GM13977 (cell line): ENCODE measurements around the gene PI4K2A.

ENCODE experiments used
- DNase-seq: peaks from one replicate; pipeline ENCODE4 v3.0.0; 2012; ENCODE audit warnings: low spot score
- in situ Hi-C: fragments of 300-500 bp; cut with MboI; formaldehyde crosslinking; loops from one replicate; pipeline ENCODE4 v1.12.0; 2022; ENCODE audit warnings: low sequenced_read_pairs, low pct_unique_long_range_greater_than_20kb, mixed read lengths, inconsistent platforms; ENCODE audit not compliant: unreplicated experiment
- TF ChIP-seq, protein P1 (sequence below): IDR thresholded peaks from 2 replicates; pipeline ENCODE4 v1.5.1; 2012; ENCODE audit warnings: mild to moderate bottlenecking, control low read depth; ENCODE audit not compliant: insufficient read depth; ENCODE audit errors: extremely low read depth, missing control alignments

The PI4K2A gene

DNA sequence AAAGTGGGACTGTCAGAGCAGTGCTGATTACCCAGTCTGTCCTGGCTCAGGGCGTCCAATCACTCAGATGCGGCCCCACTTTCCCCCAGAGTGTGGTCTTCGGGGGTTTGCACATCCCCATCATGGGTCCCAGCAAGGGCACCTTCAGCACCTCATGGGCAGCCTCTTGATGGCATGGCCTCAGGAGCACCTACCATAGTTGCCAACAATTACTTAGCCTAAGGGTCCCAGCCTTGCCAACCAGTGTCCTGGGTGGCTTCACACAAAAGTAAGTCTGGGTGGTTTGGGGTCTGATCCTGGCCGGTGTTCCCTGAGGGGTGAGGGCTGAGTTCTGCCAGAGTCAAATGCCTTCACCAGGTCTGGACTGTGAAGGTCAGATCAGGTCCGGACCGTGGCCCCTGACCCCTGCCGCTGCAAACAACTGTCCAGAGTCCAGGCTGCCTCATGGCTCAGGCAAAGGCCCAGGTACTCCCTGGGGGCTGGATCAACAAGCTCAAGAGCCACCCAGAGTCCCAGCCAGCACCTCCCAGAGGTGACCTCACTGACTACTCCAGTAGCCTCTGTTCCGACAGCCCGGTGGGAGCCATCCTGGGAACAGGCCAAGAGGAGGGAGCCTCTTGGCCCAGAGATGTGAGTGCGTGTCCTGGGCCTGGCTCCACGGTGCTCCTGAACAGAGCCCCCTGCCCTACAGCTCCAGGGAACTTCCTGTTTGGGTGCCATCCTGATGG is 66.8 kb downstream of the PI4K2A start:
- in situ Hi-C loops, result no loop called here
- TF ChIP-seq, protein P1, sequence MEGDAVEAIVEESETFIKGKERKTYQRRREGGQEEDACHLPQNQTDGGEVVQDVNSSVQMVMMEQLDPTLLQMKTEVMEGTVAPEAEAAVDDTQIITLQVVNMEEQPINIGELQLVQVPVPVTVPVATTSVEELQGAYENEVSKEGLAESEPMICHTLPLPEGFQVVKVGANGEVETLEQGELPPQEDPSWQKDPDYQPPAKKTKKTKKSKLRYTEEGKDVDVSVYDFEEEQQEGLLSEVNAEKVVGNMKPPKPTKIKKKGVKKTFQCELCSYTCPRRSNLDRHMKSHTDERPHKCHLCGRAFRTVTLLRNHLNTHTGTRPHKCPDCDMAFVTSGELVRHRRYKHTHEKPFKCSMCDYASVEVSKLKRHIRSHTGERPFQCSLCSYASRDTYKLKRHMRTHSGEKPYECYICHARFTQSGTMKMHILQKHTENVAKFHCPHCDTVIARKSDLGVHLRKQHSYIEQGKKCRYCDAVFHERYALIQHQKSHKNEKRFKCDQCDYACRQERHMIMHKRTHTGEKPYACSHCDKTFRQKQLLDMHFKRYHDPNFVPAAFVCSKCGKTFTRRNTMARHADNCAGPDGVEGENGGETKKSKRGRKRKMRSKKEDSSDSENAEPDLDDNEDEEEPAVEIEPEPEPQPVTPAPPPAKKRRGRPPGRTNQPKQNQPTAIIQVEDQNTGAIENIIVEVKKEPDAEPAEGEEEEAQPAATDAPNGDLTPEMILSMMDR, result no peak
- no peak for DNase-seq

DNA sequence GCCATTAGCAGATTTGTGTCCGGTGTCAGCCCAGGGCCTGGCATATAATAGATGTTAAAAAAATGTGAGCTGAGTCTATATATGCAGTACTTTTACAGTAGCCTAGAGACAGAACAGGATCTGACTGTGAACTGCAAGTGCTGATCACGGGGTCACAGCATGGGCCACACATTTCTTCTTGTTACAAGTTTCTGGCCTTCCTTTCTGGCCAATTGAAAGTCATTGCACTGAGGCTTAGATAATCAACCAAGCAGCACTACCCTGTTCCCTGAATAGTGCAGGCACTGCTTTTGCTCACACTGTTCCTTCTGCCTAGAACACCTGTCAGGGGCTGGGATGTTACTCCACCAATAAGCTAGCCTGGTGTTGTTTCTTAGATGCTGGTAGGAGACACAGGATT is 67.7 kb downstream of the PI4K2A start:
- DNase-seq, result no peak
- in situ Hi-C loops, result no loop called here
- TF ChIP-seq, protein P1, result no peak

DNA sequence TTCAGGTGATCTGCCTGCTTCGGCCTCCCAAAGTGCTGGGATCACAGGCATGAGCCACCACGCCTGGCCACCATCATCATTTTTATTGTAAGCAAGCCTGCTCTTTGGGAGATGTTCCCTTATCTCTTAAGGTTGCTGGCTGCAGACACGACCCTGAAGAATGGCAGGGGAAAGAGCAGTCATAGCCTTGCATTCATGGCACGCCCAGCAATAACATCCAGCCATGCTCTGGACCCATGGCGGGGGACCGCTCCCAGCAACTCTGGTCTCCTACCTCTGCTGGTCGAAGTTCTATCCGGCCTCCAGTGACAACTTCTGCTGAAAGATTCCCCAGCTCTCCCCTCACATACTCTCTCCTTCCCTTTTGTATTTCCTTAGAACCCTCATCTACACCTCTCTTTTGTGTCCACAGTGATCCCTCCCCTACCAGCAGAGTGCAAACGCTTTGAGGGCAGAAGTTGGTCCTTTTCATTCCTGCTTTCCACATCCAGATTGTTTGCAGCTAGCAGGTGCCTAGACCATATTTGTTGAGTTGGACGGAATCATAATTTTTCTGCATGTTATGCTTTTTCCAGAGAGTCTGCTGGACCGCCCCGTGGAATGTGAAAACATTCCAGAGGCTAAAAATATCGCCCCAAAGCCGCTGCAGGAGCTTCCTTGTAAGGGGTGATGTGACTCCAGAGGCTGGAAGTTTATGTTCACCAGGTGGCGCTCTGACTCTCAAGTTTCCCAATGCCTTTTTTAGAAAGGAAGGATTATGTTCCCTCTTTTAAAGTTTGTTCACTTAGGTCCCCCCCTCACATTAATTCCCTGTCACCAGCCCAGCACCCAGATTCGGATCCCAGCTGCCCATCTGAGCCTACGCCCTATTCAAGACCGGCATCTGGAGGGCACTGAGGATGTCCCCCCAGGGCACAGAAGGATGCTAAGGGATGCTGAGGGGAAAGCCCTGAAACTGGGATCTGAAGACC is 68.8 kb downstream of the PI4K2A start:
- in situ Hi-C loops, result no loop called here
- no peak for DNase-seq
- TF ChIP-seq, protein P1, result peak; percentile 62

DNA sequence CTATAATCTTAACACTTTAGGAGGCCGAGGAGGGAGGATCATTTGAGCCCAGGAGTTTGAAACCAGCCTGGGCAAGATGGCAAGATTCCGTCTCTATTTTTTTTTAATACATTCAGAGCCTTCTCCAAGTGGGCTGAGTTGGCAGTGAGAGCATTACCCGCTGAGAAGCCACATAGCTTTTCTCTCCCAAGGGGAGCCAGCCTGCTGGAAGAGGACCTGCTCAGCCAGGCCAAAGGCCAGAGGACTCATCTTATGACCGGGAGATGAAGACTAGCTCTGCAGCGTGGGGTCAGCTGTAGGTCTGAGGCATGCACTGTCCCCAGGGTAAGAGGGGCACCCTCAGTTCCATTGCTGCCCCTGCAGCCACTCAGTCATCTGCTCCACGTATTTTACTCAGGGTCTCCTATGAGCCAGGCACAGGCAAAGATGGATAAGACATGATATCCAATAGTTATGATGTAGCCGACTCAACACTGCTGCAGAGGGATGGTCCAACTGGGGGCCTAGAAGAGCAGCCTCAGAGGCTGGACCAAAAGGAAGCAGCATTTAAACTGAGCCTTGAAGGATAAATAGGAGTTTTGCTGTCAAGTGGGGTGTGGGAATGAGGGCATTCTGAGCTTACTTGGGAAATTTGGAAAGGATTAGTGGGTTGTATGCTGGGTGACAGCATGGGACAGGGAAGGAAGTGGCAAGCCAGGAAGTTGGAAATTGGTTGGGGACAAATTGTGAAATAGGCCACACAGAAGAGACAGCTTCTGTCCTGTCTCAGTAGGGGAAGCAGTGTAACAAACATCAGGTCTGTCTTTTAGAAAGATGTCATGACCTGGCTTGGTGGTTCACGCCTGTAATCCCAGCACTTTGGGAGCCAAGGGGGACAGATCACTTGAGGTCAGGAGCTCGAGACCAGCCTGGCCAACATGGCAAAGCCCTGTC is 71.4 kb downstream of the PI4K2A start:
- no peak for DNase-seq
- in situ Hi-C loops, result no loop called here
- TF ChIP-seq, protein P1, result no peak

DNA sequence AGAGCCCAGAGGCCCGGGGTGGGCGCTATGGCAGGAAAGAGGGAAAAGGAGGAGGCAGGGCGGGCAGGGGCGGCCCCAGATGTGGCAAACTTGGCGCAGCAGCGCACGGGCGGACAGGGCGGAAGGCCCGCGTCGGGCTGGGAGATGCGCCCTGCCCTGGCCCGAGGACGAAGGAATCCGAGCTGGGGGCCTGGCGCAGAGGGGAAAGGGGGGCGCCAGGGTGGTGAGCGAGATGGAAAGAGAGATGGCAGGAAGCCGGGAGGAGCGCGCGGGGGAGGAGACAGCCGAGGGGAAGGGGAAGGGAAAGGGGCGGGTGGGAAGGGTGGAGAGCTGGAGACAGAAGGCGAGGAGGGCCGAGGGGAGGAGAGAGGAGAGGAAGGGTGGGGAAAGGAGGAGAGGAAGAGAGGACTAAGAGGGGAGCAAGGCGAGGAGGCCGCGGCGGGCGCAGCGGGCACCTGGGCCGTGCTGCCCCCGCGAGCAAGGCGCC is 72.9 kb downstream of the PI4K2A start, which contains the start of gene MARVELD1:
Gene MARVELD1, plus strand, starts transcription at position 392 of the 487 bp plus-strand sequence. CDS start 147 bp downstream, outside the sequence.
- TF ChIP-seq, protein P1, result no peak
- no peak for DNase-seq
- in situ Hi-C loops, result no loop called here
